DMS153 treated with DMSO at 0.1 percent for 48 hours (cell line): ENCODE data around the gene SOHLH2.
A peak's percentile ranks its signal among the peaks of the same experiment; 100 is the strongest.

Experiments
- DNase-seq: peaks from one replicate; lab custom pipeline; 2025; ENCODE audit not compliant: unreplicated experiment; lab: John Stamatoyannopoulos, UW

Gene SOHLH2

DNA sequence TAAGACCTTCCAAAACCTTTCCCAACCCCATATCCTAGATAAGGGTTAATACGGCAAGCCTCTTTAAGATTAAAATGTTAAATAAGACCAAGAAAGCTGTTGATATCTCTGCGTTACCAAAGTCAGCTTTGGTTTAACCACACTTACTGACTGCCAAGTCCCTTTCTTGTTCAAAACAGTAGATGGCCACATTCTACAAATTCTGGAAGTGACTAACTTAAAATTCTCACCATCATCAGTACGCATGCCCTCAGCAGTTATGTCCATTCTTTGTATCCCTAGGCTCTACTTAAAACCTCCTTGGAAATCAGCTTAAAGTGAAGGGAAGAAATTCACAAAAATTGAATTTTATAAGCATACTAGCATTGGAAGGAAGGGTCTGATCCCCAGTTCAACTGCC lies 23.6 kb downstream of the SOHLH2 start:
- no peak for DNase-seq

DNA sequence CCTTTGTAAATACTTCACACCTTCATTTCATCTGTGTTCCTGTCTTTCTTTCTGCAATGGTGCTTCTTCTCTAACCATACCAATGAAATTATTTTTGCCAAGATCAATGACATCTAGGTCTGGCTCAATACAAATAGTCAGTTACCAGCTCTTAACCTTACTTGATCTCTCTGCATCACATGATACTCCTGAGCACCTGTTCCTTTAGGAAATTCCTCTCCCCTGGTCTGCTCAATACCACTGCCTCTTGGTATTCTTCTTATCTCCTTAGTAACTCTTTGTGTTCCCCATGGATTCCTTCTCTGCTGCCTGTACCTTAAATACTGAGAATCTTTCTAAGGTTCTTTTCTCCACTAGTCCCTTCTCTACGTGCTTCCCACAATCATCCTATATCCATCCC lies 25.9 kb downstream of the SOHLH2 start:
- no peak for DNase-seq

DNA sequence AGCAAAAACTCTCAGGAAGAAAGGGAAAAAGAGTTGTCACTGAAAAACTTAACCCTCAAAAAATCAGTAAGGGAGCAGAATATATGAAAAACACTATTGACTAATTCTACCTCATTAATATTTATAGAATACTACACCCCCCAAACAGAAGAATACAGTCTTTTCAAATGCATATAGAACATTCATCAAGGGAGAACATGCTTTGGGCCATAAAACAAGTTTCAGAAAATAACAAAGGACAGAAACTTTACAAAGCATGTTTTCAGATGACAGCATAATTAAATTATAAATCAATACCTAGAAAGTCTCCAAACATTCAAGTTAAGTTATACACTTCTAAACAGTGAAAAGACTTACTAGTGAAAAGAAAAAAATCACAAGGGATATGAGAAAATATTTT lies 30.5 kb downstream of the SOHLH2 start:
- DNase-seq: no peak

GRCh38 chr13:36175621-36176020 lies 38.7 kb downstream of the SOHLH2 start:
- no peak for DNase-seq

- no peak for DNase-seq
Measured at GRCh38 chr13:36174923-36175322, 39.4 kb downstream of the SOHLH2 start.

GRCh38 chr13:36173571-36174322 lies 40.6 kb downstream of the SOHLH2 start:
- DNase-seq: no peak

- DNase-seq: no peak
Measured at GRCh38 chr13:36166046-36166445, 48.3 kb downstream of the SOHLH2 start.

DNA sequence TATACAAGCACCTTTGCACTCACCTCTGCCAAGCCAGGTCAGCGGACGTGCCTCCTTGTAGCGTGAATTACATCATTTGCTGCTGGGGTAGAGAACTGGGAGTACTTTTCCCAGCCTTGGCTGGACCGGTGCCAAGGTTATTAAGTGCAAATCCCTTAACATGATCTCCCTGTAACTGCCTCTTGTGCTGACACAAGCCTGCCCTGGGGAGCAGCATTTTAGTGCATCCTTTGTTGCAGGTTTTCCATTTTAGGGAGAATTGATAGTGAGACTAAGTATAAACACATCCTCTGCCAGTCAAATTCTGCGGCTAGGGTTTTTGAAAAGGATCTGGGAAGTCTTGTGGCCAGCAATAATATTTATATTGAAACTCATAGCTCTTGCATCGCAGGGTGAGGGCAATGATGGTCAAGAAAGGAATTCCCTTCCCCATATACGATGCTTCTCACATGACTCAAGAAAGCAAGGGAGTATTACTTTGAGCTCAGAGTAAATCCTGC lies 50.5 kb downstream of the SOHLH2 start:
- peak; percentile 93 for DNase-seq

DNA sequence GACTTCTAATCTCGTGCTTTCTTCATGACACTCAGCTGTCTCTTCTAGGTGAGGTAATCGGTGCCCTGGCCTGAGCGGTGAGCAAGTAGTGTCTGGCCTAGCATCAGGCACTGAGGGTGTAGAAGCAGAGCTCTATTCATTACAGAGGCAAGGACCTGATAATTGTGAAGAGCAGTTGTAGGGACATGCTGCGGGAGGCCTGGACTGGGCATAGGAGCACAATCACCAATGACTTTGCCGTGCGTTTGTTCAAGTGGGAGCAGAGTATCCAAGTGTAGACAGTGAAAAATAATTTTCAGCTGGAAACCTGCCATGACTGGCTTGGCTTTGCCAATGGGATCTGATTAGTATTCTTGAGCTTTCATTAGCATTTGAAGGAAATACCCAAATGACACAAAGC lies 51.1 kb downstream of the SOHLH2 start:
- peak; percentile 61 for DNase-seq

GRCh38 chr13:36160297-36160696 lies 54.1 kb downstream of the SOHLH2 start:
- no peak for DNase-seq

- no peak for DNase-seq
Measured at GRCh38 chr13:36158611-36159010, 55.7 kb downstream of the SOHLH2 start.

DNA sequence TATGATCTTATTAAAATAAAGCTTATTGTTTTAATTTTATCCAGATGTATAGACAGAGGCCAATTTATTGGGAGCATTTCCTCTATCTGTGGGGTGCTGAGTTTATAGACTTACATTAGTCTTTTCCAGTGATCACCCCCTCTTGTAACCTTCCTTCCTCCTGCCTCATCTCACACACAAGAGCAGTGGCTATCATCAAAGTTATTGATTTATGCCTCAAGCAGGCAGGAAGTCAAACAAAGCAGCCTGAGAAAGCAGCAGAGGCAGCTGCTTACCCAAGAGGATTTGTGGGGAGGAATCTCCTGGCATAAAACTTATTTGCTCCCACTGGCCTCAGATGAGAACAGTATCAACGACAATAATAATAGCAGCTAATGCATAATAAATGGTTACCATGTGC lies 56.9 kb downstream of the SOHLH2 start:
- peak; percentile 24 for DNase-seq

DNA sequence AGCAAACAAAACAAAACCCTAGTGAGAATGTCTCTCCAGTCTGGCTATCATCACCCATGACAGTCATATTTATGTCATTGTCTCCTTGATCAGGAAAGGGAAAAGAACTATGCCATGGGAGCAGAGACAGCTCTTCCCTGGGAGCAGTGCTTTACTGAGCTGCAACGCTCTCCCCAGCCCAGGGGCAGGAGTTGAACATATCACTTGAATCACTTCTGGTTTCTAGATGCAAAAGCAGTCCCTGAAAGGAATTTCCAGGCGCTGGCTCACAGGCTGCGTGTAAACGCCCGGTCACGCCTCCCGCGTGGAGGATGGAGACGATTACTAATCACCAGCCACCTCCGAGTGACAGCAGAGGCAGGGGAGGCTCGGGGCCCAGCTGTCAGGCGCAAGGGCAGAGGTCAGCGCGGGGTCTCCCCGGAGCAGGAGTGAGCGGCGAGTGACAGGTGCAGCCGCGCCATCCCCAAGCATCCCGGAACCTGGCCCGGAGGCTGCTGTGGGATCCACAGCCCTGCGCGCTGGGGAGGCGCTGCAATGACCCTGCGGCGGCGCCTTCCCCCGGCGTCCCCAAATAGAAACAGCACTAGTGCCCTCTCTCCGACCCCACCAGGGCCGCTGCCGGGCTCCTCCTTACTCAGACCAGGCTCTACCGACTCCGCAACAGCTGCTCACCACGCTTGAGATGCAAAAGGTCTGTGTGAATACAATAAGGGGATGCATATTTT lies 59.6 kb downstream of the SOHLH2 start:
- DNase-seq: no peak

DNA sequence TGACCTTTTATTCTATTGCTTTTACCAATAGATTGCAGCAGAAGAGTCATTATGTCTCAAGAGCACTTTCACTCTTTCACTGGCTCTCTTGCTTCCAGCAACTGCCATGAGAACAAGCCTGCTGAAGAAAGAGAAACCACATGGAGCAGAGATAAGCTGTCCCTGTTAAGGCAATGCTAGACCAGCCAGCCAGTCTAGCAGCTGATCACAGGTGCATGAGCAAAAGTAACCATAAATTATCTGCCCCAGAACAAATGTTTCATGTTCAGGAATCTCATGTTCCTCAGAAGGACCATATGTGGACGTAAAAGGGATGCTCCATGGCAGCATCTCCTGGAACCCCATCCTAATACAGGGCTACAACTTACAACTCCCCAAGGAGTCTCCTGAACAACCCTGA lies 62.8 kb downstream of the SOHLH2 start:
- DNase-seq: no peak

DNA sequence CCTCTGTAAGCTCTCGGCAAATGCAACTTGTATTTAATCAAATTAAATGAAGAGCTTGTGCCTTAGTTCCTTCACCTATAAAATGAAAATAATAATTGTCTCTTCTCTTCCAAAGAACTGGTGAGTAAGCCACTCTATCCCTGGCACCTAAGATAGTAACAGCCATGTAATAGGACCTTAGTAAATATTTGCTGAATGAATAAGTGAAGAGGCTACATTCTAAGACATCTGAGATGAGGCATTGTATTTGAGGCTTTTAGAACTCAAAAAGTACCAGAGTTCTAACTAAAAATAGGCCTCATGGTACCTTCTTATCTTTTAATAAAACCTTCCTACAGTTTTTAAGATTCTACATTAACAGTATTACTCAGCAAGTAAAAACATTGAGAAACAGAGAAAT lies 65.9 kb downstream of the SOHLH2 start:
- no peak for DNase-seq

DNA sequence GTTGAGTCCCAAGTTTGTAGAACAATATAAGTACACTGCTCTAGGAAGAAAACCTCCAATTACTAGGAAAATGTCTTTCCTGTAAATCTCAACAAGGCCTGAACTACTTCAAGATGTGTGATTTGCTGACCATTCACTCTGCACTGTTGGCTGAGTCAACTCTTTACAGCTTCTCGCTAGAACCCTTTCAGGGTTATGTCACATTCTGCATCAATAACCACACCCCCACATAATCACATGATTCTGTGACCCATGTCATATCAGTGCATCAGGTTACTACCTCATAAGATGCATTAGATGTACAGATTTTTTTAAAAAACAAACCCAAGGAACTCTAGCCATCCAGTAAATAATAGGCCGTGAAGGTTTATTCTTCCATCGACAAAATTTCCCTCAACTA lies 67.0 kb downstream of the SOHLH2 start:
- no peak for DNase-seq

DNA sequence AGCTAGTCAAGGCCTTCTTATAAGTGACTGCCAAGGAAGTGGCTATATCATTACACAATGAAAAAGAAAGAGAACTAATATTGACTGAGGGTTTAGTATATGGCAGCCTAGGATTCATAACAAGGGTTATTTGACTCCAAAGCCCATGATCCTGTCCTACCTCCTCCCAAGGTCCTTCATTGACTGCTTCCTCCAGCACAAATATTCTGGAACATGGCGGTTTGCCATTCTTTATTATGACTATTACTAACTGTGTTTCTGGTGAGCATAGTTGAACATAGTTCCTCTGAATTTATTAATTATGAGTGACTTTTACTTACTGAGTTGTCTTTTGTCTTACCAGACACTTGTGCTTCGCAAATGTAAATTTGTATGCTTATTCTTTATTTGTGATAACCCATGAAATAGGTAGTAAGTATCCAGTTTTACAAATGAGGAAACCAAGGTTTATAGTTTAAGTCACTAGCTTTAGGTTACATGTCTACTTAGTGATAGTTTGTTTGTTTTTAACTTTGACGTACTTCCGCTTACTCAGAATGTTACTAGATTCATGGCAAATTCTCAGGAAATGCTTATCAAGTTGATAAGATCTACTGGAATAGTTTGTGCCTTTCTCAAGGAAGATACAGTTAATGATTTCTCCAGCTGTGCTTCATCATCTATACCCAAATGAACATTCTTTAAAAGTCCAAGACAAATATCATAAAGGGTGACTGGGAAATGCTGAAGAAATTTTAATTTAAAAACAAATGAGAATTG lies 67.7 kb downstream of the SOHLH2 start:
- no peak for DNase-seq

DNA sequence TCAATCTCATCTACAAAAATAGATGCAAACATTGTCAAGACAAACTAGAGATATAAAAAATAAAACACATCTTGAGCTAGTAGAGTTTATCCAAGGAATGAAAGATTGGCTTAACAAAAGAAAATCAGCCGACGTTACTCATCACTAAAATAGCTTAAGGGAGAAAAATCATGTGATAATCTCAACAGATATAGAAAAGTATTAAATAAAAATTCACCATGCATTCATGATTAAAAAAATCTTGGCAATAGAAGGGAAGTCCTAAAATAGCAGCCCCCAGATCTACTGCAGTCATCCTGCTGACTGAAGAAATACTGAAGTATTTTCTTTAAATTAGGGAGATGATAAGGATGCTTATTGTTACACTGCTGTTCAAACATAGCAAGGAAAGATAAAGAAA lies 70.6 kb downstream of the SOHLH2 start:
- DNase-seq: no peak

DNA sequence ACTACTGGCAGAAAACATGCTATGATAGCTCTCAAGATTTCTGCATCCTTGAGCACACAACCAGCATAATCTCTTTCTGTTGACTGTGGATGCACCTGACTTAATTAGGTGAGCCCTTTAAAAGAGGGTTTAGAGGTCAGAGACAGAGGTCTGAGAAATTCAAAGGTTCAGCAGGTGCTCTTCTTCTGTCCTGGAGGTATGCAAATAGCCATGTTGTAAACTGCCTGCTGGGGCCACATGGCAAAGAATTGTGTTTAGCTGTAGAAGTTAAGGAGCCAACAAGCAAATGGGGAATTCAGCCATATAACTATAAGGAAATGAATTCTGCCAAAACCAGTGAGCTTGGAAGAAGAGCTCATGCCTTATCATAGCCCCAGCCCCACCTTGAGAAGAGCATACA lies 71.6 kb downstream of the SOHLH2 start:
- no peak for DNase-seq

DNA sequence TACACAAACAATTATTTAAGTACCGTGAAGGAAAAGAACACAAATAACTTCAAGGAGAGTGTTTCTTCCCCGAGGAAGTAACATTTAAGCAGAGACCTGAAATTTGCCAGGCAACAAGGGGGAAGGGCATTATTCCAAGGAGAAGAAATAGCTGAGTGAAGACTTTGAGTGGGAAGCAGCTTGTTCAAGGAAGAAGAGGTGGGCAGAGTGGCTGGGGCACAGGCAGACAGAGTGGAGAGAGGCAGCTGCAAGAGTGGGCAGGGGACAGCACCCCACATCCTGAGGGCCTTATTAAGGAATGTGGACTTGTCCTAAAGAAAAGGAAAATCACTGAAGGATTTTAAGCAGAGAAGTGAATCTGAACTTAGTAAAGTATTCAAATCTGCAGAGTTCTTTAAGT lies 78.5 kb downstream of the SOHLH2 start:
- no peak for DNase-seq

- DNase-seq: no peak
Measured at GRCh38 chr13:36134632-36135031, 79.7 kb downstream of the SOHLH2 start.
